Skeletal muscle satellite cell (primary cell): ENCODE data around the gene GRIK3.

Experiments
- H3K27me3 ChIP-seq: 2 replicates; pipeline ENCODE4 v1.7.0; 2013; ENCODE audit warnings: low read length; ENCODE audit not compliant: control insufficient read depth, insufficient read depth
- H3K36me3 ChIP-seq: 2 replicates; pipeline ENCODE4 v1.7.0; 2013; ENCODE audit warnings: mild to moderate bottlenecking, control low read depth, low read length; ENCODE audit not compliant: insufficient read depth
- H3K4me1 ChIP-seq: 2 replicates; pipeline ENCODE4 v1.7.0; 2013; ENCODE audit warnings: low read length; ENCODE audit not compliant: control insufficient read depth, insufficient read depth
- H3K4me2 ChIP-seq: 2 replicates; pipeline ENCODE4 v1.7.0; 2013; ENCODE audit warnings: mild to moderate bottlenecking, low read length
- H3K4me3 ChIP-seq: 2 replicates; pipeline ENCODE4 v1.7.0; 2013; ENCODE audit warnings: low read length
- H3K9ac ChIP-seq: 2 replicates; pipeline ENCODE4 v1.7.0; 2013; ENCODE audit warnings: mild to moderate bottlenecking, low read depth, low read length, moderate library complexity
- H3K9me3 ChIP-seq: replicated peaks from 2 replicates; pipeline ENCODE4 v1.7.0; 2013; ENCODE audit warnings: mild to moderate bottlenecking, control low read depth, low read length

Gene GRIK3

DNA sequence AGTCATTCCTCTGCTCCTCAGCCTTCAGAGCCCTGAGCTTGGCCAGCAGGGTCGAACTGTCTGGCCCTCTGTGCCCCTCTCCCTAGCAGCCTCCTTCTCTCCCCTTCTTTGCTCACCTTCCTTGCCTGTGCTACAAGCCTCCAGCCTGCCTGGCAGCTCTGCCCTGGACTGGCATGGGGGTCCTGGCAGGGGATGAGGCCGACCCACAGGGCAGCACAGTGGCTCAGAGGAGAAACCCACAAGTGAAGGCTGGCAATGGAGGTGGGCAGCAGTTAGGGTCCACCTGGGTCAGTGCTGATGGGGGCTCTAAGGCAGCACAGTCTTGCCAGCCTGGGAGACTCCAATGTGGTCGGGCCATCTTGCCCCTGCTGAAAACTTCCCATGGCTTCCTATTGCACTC lies 274.2 kb downstream of the GRIK3 start:
- H3K4me1 ChIP-seq = no peaks in the 10 kb centered on the region
- no peaks in the 10 kb centered on the region for H3K36me3 ChIP-seq
- H3K4me2 ChIP-seq = no peak overlapping the region
- H3K27me3 ChIP-seq = no peaks in the 10 kb centered on the region
- no peak overlapping the region for H3K4me3 ChIP-seq
- no peaks in the 10 kb centered on the region for H3K9me3 ChIP-seq
- H3K9ac ChIP-seq = no peak overlapping the region

DNA sequence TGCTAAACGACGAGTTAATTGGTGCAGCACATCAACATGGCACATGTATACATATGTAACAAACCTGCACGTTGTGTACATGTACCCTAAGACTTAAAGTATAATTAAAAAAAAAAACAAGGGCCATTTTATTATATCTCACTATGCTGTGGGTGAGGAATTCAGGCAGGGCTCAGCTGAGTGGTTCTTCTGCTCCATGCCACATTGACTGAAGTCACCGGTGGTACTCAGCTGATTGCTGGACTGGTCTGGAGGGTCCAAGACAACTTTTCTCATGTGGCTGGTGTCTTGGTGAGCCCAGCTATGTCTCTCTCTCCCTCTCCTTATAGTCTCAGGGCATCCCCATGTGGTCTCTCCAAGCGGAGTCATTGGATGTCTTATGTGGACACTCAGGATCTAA lies 275.0 kb downstream of the GRIK3 start:
- H3K4me2 ChIP-seq = no peak overlapping the region
- H3K27me3 ChIP-seq = no peaks in the 10 kb centered on the region
- H3K4me3 ChIP-seq = no peak overlapping the region
- no peak overlapping the region for H3K9ac ChIP-seq
- no peaks in the 10 kb centered on the region for H3K36me3 ChIP-seq
- H3K4me1 ChIP-seq = no peaks in the 10 kb centered on the region
- no peaks in the 10 kb centered on the region for H3K9me3 ChIP-seq

DNA sequence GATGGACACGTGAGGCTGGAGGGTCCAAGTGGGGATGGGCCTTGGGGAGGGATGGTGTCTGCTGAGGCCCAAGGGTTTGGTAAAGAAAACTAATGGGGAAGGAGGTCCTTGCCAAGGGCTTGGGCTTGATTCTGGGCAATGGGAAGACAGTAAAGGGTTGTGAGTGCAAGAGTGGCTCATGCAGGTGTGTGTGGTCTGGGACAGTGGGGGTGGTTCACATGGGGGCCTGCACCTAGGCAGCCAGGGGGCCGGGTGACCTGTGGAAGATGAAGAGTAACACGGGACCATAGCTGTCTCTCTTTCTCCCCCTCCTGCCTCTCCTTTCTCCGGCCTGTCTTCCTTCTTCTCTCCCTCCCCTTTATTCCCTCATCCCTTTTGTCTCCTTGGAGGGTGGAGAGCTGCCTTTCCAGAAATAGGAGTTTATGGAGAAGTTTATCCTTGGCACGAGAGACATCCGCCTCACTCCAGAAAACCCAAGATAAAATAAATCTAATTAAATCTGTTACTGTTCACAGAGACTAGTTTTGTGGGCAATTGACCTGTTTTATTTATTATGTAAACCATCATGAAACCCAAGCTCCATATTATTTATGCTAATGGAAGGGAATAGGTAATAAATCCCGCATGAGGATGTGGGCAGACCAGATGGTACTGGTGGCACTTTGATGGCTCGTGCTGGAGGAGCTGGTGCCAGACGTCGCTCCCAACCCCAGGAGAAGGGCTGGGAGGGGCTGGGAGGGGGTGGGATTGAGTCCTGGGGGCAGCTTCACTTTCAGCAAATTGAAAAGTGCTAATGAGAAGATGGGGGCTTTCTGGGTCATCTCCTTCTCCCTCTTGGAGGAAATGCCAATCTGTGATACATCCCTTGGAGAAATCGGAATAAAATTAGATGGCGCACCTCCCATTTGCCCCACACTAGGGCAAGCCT lies 278.7 kb downstream of the GRIK3 start:
- Histone ChIP-seq H3K4me3 (no peak overlapping the region), H3K4me2 (no peak overlapping the region), H3K9ac (no peak overlapping the region), H3K4me1 (no peaks in the 10 kb centered on the region), H3K9me3 (no peaks in the 10 kb centered on the region), H3K27me3 (no peaks in the 10 kb centered on the region), H3K36me3 (no peaks in the 10 kb centered on the region)

DNA sequence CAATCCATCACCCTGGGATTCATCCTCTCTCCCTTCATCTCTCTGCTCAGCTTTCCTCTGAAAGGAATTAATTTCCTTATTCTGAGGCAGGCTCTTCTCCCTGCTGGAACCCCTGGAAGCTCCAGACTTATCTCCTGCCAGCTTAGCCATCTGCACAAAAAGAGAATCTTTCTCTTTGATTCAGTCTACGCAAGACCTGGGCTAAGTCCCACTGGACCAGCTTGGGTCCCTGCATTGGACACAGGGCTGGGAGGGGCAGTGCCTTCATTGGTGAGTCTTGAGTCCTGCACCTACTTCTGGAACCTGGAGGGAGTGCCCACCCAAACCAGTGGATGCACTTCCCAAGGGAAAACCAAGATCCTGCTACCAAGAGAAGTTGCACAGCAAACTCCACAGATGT lies 279.9 kb downstream of the GRIK3 start:
- H3K4me2 ChIP-seq = no peak overlapping the region
- no peaks in the 10 kb centered on the region for H3K27me3 ChIP-seq
- H3K36me3 ChIP-seq = no peaks in the 10 kb centered on the region
- no peaks in the 10 kb centered on the region for H3K4me1 ChIP-seq
- no peak overlapping the region for H3K4me3 ChIP-seq
- no peaks in the 10 kb centered on the region for H3K9me3 ChIP-seq
- H3K9ac ChIP-seq = no peak overlapping the region

DNA sequence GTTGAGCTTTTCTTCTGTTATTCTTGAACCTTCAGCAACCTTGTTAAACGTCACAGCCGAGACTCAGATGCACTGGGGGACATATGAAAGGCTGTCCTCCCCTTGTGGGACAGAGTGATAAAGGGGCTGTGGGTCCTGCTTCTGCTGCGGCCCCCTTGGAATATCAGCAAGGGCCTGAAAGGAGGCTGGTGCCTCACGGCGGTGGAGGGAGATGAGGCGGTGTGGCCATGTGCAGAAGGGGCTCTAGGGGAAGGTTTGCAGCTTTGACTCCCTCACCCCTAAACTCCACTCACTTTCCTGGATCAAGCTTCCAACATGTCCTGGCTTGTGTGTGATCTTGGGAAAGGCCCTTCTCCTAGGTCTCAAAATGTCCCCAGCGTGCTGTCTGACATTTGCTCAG lies 280.9 kb downstream of the GRIK3 start:
- H3K36me3 ChIP-seq = no peaks in the 10 kb centered on the region
- no peaks in the 10 kb centered on the region for H3K9me3 ChIP-seq
- H3K9ac ChIP-seq = no peak overlapping the region
- H3K4me3 ChIP-seq = no peak overlapping the region
- H3K27me3 ChIP-seq = no peaks in the 10 kb centered on the region
- no peak overlapping the region for H3K4me2 ChIP-seq
- H3K4me1 ChIP-seq = no peaks in the 10 kb centered on the region

DNA sequence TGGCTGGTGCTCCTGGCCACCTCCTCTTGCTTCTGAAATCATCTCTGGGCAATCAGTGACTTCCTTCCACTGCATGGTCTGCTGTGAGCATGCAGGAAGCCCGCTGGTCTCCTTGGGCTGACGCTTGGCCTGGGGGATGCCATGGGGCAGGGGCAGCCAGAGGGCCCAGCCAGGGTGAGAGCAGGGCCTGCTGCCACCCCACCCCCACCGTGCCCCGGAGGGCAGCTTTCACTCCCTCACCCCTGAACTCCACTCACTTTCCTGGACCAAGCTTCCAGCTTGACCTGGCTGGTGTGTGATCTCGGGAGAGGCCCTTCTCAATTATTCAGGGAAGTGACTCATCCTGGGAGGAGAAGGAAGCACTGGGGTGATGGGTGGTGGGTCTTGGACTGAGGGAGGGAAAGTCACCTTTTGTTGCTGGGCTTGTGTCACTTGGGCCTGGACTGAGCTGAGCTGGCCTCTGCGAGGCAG lies 281.4 kb downstream of the GRIK3 start:
- H3K9ac ChIP-seq = no peak overlapping the region
- no peak overlapping the region for H3K4me3 ChIP-seq
- H3K27me3 ChIP-seq = no peaks in the 10 kb centered on the region
- no peaks in the 10 kb centered on the region for H3K36me3 ChIP-seq
- H3K4me1 ChIP-seq = no peaks in the 10 kb centered on the region
- no peak overlapping the region for H3K4me2 ChIP-seq
- no peaks in the 10 kb centered on the region for H3K9me3 ChIP-seq

DNA sequence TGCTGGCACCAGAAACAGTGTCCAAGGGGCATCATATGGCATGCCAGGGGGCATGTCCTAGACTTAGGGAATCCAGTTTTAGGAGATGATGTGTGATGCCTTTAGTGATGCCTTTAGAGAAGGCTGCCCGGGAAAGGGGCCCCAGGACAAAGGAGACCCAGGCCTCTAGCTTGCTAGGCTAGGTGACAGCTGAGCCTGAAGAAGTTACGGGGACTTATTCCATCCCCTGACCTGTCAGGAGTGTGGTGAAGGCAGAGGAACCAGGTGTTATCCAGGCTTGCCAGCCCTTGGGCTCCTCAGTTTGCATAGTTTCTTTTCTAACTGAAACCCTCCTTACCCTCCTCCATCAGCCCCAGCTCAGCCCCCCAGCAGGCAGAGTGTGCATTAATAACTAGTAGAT lies 281.9 kb downstream of the GRIK3 start:
- no peak overlapping the region for H3K4me3 ChIP-seq
- H3K9ac ChIP-seq = no peak overlapping the region
- no peaks in the 10 kb centered on the region for H3K36me3 ChIP-seq
- H3K9me3 ChIP-seq = no peaks in the 10 kb centered on the region
- H3K4me1 ChIP-seq = no peaks in the 10 kb centered on the region
- no peak overlapping the region for H3K4me2 ChIP-seq
- no peaks in the 10 kb centered on the region for H3K27me3 ChIP-seq

DNA sequence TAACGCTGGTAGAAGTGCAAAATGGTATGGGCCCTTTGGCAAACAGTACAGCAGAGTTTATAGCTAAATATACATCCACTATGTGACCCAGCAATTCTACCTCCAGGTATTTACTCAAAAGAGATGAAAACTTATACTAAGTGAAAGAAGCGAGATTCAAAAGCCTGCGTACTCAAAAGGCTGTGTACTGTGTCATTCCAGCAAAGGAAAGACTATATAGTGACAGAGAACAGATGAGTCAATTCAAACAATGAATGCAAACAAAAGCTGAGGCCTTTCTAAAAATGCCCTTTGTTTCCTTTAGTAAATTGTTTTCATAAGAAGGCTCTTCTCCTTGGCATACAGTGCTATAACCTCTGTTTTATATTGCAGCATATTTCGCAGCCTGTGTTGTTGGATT lies 282.8 kb downstream of the GRIK3 start:
- Histone ChIP-seq H3K27me3 (no peaks in the 10 kb centered on the region), H3K9me3 (no peaks in the 10 kb centered on the region), H3K36me3 (no peaks in the 10 kb centered on the region), H3K9ac (no peak overlapping the region), H3K4me3 (no peak overlapping the region), H3K4me1 (no peaks in the 10 kb centered on the region), H3K4me2 (no peak overlapping the region)

DNA sequence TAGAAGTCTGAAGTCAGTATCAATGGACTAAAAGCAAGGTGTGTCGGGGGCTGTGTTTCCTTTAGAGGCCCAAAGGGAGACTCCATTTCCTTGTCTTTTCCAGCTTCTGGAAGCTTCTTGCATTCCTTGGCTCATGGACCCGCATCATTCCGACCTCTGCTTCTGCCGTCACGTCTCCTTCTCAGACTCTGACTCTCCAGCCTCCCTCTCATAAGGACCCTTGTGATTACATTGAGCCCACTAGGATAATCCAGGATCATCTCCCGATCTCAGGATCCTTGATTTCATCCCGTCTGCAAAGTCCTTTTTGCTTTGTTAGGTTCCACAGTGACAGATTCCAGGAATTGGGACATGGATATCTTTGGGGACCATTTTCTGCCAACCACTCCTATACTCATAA lies 285.8 kb downstream of the GRIK3 start:
- H3K36me3 ChIP-seq = no peaks in the 10 kb centered on the region
- no peak overlapping the region for H3K4me2 ChIP-seq
- H3K27me3 ChIP-seq = no peaks in the 10 kb centered on the region
- H3K4me3 ChIP-seq = no peak overlapping the region
- H3K4me1 ChIP-seq = no peaks in the 10 kb centered on the region
- no peak overlapping the region for H3K9ac ChIP-seq
- no peaks in the 10 kb centered on the region for H3K9me3 ChIP-seq
